NB4 (cell line): ENCODE results near the gene SEMA4G.

ENCODE experiments used
- DNase-seq: peaks from one replicate; pipeline ENCODE4 v3.0.0; 2010; ENCODE audit warnings: low read depth
- H3K4me3 ChIP-seq: one replicate; pipeline ENCODE4 v1.5.1; 2011; ENCODE audit warnings: mild to moderate bottlenecking, low read depth, low read length, moderate library complexity
- MYC ChIP-seq: IDR thresholded peaks from 2 replicates; pipeline ENCODE4 v1.6.1; 2011; ENCODE audit warnings: low read depth, low read length
- POLR2A ChIP-seq: IDR thresholded peaks from 2 replicates; pipeline ENCODE4 v1.6.1; 2011; ENCODE audit warnings: mild to moderate bottlenecking; ENCODE audit not compliant: insufficient read length; ENCODE audit errors: extremely low read depth
- TF ChIP-seq, protein P1 (sequence below): IDR thresholded peaks from 2 replicates; pipeline ENCODE4 v1.6.1; 2011; ENCODE audit warnings: low read depth, low read length
- TF ChIP-seq, protein P2 (sequence below): IDR thresholded peaks from one replicate; pipeline ENCODE4 v1.5.1; 2012; ENCODE audit warnings: low read depth, low read length

SEMA4G gene

DNA sequence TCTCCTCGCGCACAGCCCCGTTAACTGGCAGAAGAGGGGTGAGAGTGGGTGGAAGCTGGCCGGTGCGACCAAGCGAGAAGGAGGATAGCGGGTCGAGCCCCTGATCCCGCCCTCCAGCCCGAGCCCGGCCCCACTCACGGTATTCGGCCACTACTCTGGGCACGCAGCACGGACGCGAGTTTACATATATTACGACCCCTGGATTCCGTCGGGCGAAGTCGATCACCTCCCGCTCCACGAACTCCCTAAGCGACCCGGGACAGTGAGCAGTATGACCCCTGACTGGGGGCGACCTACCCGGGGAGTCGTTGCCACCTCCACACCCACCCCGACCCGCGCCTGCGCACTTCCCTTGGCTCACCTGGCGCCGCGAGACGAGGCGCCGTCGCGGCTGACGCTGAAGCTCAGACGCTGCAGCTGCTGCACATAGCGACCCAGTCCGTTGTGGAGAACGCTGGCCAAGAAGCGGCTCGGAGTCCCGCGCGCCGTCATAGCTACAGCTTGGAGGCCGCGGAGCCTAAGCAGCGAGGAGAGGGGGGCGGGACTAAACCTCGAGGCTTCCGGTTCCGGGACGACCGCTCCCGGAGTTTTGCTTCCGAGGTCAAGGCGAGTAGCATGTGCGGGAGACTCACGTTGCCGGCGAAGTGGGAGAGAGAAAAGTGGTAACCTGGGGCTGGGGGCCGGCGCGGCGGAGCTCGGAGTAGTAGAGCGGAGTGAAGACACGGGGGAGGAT lies 17.8 kb downstream of the SEMA4G start, which contains the start of the genes MRPL43 and TWNK:
MRPL43 (minus strand) TSS at position 546 of the 733 bp plus-strand sequence; CDS start at position 492, 54 bp downstream.
TWNK (plus strand) TSS at position 592 of the 733 bp plus-strand sequence. CDS start 668 bp downstream, outside the sequence.
- DNase-seq, result peak; percentile 91
- peak within 1 kb of the TSS; percentile 100 for H3K4me3 ChIP-seq
- TF ChIP-seq POLR2A, result peak; percentile 85
- TF ChIP-seq, protein P1, sequence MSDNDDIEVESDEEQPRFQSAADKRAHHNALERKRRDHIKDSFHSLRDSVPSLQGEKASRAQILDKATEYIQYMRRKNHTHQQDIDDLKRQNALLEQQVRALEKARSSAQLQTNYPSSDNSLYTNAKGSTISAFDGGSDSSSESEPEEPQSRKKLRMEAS, result peak; percentile 97
- peak; percentile 100 for TF ChIP-seq MYC
- TF ChIP-seq, protein P2, sequence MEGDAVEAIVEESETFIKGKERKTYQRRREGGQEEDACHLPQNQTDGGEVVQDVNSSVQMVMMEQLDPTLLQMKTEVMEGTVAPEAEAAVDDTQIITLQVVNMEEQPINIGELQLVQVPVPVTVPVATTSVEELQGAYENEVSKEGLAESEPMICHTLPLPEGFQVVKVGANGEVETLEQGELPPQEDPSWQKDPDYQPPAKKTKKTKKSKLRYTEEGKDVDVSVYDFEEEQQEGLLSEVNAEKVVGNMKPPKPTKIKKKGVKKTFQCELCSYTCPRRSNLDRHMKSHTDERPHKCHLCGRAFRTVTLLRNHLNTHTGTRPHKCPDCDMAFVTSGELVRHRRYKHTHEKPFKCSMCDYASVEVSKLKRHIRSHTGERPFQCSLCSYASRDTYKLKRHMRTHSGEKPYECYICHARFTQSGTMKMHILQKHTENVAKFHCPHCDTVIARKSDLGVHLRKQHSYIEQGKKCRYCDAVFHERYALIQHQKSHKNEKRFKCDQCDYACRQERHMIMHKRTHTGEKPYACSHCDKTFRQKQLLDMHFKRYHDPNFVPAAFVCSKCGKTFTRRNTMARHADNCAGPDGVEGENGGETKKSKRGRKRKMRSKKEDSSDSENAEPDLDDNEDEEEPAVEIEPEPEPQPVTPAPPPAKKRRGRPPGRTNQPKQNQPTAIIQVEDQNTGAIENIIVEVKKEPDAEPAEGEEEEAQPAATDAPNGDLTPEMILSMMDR, result no peak

DNA sequence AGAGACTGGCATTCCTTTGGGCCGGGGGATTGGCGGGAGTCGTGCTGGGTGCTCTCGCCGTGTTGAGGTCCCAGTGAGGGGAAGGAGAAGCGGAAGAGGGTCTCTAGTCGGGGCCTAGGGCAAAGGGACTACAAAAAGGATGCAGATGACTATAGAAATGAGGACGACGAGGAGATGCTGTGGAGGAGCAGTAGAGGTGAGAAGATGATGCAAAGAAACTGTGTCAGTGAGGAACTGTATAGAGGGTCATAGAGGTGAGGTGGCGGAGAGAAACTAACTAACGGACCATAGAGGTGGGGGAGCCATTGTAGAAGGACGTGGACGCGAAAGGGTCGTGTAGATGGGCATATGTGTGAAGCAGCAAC lies 18.4 kb downstream of the SEMA4G start:
- no peak for DNase-seq
- TF ChIP-seq, protein P2, result no peak
- TF ChIP-seq, protein P1, result no peak
- TF ChIP-seq MYC (no peak), POLR2A (no peak)
- peak overlapping the region; percentile 100 for H3K4me3 ChIP-seq

DNA sequence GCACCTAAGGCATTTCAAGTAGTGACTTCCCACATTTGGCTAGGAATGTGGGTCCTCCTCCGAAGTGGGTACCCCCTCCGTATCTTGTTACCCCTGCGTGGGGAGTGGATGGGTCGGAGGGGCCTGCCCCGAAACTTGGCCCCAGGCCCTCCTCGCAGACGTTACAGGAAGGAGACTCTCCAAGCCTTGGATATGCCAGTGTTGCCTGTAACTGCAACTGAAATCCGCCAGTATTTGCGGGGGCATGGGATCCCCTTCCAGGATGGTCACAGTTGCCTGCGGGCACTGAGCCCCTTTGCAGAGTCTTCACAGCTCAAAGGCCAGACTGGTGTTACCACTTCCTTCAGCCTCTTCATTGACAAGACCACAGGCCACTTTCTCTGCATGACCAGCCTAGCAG lies 18.9 kb downstream of the SEMA4G start:
- TF ChIP-seq POLR2A, result no peak
- TF ChIP-seq MYC, result no peak
- TF ChIP-seq, protein P2, result no peak
- TF ChIP-seq, protein P1, result no peak
- DNase-seq, result no peak
- peak overlapping the region; percentile 100 for H3K4me3 ChIP-seq

DNA sequence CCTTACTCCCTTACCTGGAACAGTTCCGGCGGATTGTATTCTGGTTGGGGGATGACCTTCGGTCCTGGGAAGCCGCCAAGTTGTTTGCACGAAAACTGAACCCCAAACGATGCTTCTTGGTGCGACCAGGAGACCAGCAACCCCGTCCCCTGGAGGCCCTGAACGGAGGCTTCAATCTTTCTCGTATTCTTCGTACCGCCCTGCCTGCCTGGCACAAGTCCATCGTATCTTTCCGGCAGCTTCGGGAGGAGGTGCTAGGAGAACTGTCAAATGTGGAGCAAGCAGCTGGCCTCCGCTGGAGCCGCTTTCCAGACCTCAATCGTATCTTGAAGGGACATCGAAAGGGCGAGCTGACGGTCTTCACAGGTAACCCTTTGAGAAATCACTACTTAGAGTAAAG lies 19.8 kb downstream of the SEMA4G start:
- H3K4me3 ChIP-seq, result peak overlapping the region; percentile 100
- DNase-seq, result no peak
- TF ChIP-seq, protein P2, result no peak
- TF ChIP-seq MYC (no peak), POLR2A (no peak)
- TF ChIP-seq, protein P1, result no peak

DNA sequence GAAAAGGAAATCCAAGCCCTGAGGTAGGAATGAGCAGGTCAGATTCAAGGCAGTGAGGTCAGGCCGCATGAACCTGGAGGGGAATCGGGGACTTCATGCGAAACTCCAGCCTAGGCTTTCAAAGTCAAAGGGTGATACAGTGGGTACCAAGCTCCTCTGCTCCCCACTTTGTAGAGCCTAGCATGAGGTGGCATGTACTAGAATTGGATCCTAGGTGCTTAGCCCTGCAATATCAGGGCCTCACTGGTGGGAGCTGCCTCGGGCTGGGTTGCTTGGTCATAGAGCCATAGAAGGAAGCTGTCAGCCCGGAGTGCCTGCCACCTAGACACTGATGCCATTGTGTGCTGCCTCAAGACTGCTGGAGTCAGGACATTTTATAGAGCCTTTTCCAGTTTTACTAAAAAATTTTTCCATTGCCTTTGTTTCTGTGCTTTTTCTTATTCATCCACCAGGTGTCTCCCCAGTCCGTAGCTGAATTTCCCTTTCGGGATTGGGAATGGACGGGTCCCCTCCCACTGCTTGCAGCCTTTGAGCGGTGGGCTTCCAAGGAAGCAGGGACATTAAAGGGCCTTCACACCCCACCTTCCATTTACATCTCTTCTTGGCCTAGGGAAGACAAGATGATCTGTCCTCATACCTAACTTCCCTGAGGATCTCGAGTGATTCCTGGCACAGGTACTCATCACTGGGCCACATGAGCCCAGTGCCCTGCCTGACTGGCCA lies 24.8 kb downstream of the SEMA4G start:
- DNase-seq, result no peak
- TF ChIP-seq, protein P1, result no peak
- TF ChIP-seq, protein P2, result peak; percentile 45
- H3K4me3 ChIP-seq, result no peak overlapping the region
